VCaP (cell line): ENCODE data around the gene ATG16L2.

Experiments
- H3K27ac ChIP-seq: fragments of 450-650 bp; 2 replicates; pipeline ENCODE4 v1.5.1; 2017
- TF ChIP-seq, protein P1 (sequence below): fragments of 450-650 bp; conservative IDR thresholded peaks from 2 replicates; pipeline ENCODE4 v1.5.1; 2017; ENCODE audit warnings: mild to moderate bottlenecking, moderate library complexity

Gene ATG16L2

DNA sequence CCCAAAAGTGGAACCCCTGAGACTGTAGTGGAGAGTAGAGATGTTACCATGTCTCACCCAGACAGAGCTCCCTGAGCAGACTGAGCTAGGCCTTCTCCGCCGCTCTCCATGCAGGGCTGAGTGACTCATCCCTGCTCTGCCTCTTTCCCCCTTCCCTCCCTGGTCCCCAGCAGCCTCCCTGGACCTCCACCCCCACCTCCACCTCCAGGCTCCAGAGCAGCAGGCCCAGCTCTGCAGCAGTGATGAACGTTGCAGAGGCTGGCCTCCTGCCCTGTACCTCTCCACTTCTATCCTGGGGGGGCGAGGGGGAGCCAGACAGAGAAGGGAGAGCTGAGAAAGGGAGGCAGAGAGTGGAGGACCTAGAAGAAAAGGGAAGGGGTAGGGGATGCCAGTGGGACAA is 42.7 kb upstream of the ATG16L2 start:
- H3K27ac ChIP-seq = no peak overlapping the region

DNA sequence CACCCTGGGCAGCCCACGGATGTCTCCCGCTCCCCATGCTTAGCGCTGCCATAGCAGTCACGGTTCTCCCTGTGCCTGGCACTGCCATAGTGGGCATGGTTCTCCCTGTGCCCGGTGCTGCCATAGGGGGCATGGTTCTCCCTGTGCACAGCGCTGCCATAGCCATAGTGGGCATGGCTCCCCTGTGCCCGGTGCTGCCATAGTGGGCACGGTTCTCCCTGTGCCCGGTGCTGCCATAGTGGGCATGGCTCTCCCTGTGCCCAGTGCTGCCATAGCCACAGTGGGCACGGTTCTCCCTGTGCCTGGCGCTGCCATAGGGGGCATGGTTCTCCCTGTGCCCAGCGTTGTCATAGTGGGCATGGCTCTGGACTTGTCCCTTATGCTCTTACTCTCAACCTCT is 42.2 kb upstream of the ATG16L2 start:
- TF ChIP-seq, protein P1, sequence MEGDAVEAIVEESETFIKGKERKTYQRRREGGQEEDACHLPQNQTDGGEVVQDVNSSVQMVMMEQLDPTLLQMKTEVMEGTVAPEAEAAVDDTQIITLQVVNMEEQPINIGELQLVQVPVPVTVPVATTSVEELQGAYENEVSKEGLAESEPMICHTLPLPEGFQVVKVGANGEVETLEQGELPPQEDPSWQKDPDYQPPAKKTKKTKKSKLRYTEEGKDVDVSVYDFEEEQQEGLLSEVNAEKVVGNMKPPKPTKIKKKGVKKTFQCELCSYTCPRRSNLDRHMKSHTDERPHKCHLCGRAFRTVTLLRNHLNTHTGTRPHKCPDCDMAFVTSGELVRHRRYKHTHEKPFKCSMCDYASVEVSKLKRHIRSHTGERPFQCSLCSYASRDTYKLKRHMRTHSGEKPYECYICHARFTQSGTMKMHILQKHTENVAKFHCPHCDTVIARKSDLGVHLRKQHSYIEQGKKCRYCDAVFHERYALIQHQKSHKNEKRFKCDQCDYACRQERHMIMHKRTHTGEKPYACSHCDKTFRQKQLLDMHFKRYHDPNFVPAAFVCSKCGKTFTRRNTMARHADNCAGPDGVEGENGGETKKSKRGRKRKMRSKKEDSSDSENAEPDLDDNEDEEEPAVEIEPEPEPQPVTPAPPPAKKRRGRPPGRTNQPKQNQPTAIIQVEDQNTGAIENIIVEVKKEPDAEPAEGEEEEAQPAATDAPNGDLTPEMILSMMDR = no peak
- H3K27ac ChIP-seq = no peak overlapping the region

More for the DNA sequence above, 42.7 kb upstream of the ATG16L2 start:
- TF ChIP-seq, protein P1 = no peak

DNA sequence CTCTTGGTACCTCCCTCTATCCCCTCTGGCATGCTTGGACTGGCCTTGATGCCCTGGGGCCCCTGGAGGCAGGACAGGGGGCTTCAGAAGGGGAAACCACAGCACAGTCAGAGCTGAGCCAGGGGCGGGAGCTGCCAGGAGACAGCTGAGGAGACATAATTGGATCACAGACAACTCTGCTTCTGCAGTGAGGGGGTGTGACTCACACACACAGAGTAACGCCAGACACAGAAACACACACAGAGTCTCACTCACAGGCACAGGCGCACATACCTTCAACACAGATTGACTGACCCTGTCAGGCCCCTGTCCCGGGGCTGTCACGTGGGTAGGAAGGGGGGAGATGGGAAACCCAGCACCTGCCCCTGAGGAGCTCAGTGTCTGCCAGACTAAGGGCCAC is 40.9 kb upstream of the ATG16L2 start:
- TF ChIP-seq, protein P1 = no peak
- no peak overlapping the region for H3K27ac ChIP-seq

DNA sequence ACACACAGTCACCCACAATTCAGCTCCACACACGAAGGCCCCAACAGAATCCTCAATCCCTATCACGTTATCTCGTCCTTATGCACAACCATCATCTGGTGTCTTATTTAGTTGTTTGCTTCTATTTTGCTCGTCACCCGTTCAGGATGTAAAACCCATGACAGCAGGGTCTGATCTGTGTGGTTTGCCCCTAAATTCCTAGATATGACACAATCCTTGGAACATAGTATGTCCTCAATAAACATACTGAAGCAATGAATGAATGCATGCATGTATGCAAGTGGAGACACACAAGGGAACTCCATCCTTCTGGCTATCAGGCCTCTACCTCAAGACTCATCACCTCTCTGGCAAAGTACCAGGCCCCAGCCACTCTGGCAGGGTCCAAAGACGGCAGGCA is 40.5 kb upstream of the ATG16L2 start:
- TF ChIP-seq, protein P1 = no peak

DNA sequence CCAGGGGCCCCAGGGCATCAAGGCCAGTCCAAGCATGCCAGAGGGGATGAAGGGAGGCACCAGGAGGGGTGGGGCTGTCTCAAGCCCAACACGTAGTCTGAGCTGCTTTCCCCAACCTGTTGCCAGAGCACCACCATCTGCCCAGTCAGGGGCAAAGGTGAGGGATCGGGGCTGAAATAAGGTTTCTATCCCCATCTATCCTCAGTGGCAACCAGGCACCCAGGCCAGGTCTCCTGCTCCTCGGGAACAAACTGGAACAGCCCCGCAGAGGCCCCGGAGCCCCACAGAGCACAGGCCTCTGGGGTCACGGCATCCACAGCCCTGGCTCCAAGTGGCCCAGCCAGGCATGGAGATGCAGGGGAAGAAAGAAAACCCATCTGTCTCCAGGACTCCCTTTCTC is 39.7 kb upstream of the ATG16L2 start:
- TF ChIP-seq, protein P1 = no peak

More for the DNA sequence above, 40.5 kb upstream of the ATG16L2 start:
- H3K27ac ChIP-seq = no peak overlapping the region

DNA sequence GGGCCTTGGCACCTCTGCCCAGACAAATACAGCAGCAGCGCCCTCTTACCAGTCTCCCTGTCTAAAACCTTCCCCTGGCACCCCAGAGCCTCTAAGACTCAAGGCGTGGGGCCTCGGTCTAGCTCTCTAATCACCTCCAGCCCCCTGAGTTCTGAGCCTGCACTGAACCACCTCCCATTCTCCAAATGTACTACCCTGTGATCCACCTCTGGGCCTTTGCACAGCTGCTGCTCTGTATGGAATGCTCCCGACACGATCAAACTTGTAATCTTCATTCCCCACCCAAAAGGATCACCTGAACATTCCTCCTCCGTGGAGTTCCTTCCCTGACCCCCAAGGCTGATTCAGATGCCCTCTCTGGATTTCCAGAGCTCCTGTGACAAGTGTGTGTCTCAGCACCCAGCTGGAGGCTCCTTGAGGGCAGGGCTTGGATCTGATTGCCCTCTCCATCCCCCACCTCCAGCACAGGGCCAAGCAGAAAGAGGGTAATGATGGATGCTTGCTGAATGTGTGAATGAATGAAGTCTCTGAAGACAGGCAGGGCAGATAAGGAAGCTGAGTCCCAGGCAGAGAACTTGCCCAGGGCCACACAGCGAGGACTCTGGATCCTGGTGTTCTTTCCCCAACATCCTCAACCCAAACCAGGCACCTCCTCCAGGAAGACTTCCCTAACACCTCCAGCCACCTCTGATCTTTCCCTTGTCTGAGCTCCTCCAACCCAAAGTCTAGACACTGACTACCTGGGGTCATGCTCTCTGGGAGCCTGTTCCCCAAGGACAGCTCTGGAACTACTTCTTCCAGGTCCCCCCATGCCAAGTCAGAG is 38.7 kb upstream of the ATG16L2 start:
- TF ChIP-seq, protein P1 = no peak

More for the DNA sequence above, 39.7 kb upstream of the ATG16L2 start:
- H3K27ac ChIP-seq = no peak overlapping the region

DNA sequence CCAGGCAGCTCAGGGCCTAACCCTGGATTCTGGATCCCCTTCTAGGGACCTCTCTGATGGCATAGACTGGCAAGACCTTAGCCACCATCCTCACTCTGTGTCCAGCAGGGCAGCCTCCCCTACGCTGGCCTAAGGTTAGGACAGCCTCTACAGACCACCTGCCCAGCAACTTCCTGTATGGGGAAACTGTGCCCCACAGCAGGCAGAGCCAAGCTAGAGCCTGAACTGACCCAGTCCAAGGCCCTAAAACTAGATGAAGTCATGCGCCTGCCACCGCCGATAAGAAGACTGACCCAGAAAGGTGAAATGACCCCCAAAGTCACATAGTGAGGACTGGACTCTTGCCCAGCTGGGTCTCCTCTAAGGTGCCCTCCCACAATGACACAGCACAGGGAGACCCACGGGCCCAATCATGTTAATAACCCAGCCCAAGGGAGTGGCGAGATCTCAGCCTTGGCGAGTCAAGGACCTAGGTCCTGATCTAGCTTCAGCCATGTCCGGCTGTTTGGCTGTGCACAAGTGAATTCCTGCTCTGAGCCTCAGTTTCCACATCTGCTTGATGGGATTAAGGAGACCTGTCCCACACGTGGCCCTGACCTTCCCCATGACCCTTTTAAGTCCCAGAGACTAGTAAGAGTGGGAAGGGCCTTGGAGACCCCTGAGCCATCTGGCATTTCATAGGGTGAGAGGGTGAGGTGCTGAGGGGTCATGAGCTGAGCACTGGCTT is 37.9 kb upstream of the ATG16L2 start:
- no peak overlapping the region for H3K27ac ChIP-seq
- TF ChIP-seq, protein P1 = no peak

More for the DNA sequence above, 38.7 kb upstream of the ATG16L2 start:
- no peak overlapping the region for H3K27ac ChIP-seq
